Naive B cell (primary cell): ENCODE results near the gene TBCA. TPM values are rescaled to one million over a fixed set of nuclear protein-coding genes. Genes with fewer than 3 reads are reported as not detected.

Source experiments
- ATAC-seq, 2 donors: fragments of 150-1000 bp; cut with Tn5 transposase; 2 replicates each; pipeline ENCODE4 v1.10.0; 2021; ENCODE audit warnings: low read depth in 2 of 2, mild to moderate bottlenecking in 2 of 2, moderate library complexity in 2 of 2
- DNase-seq: peaks from one replicate; pipeline ENCODE4 v3.0.0; 2022
- H3K27ac Mint-ChIP-seq, 6 donors: one replicate each; pipeline ENCODE4 v1.8.0; 2020 to 2022; ENCODE audit warnings: mild to moderate bottlenecking in 6 of 6, mixed read lengths in 6 of 6, moderate library complexity in 5 of 6, inconsistent platforms in 2 of 6
- H3K27me3 Mint-ChIP-seq, 3 donors: one replicate each; pipeline ENCODE4 v1.8.0; 2021 to 2022; ENCODE audit warnings: mixed read lengths in 3 of 3, mild to moderate bottlenecking in 1 of 3
- H3K36me3 Mint-ChIP-seq, 2 donors: one replicate each; pipeline ENCODE4 v1.8.0; 2020 to 2022; ENCODE audit warnings: mixed read lengths in 2 of 2, inconsistent platforms in 1 of 2, mild to moderate bottlenecking in 1 of 2
- H3K4me1 Mint-ChIP-seq, 3 donors: one replicate each; pipeline ENCODE4 v1.8.0; 2020 to 2022; ENCODE audit warnings: mixed read lengths in 3 of 3, inconsistent platforms in 1 of 3, mild to moderate bottlenecking in 1 of 3, moderate library complexity in 1 of 3
- H3K4me3 Mint-ChIP-seq, 8 donors: one replicate each; pipeline ENCODE4 v1.8.0; 2020 to 2022; ENCODE audit warnings: mild to moderate bottlenecking in 8 of 8, mixed read lengths in 8 of 8, moderate library complexity in 8 of 8, inconsistent platforms in 2 of 8
- H3K9me3 Mint-ChIP-seq, 7 donors: one replicate each; pipeline ENCODE4 v1.8.0; 2020 to 2022; ENCODE audit warnings: mixed read lengths in 7 of 7, mild to moderate bottlenecking in 5 of 7, inconsistent platforms in 2 of 7, moderate library complexity in 1 of 7
- polyA plus RNA-seq, 6 donors: library from polyadenylated mRNA; unstranded; fragments of 300-500 nt; fragmentation: Illumina TruSeq; gene quantifications; one replicate each; pipeline ENCODE4 v1.2.3, GENCODE V29; 2021; ENCODE audit warnings: low read depth in 6 of 6

TBCA gene
- polyA plus RNA-seq, 6 donors from 2014 or later, result 155 to 208 (median 192) TPM

DNA sequence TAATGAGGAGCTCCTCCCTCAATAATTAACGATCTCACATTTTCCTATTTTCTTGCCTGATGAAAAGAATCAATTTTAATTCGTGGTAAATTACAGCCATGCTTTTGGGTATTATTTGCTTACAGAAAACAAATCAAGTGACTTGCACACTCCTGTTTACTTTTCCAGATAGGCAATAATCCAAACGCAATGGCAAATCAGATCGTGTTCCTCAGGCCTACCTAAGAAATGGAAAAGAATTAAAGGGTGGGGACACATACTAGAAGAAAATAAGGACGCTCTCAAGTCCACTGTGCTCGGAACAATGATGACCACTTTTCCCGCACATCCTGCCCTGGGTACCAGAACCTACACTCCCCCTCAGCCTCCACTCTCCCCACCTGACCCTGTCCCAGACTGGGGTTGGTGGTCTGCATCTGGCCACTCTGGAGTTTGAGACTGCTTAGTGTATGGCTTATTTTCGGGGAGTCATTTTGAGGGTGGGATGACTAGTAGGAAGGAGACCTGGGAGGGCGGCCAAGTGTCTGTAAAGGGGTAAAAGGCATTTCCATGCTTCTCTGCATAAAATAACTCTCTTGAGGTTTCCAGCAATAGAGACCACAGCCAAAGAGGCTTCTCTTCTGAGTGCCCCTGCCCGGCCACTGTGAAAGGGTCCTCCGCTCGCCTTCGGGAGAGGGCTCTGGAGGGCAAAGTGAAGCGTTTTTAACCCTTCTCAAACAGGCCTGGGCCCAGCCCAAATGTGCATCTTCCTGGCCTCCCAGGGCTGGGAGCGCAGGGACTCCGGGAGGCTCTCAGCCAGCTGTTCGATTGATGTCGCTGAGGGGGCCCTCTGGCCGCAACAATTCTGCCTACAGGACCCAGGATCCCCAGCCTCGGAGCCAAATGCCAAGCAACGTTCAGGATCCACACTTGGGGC, 133.1 kb downstream of the TBCA start:
- H3K27ac Mint-ChIP-seq, result peak overlapping the region in 4 of 6 donors; percentile 71 to 97 (median 84)
- ATAC-seq (no peak), DNase-seq (no peak)
- H3K36me3 Mint-ChIP-seq, result peaks cover 14 to 15% of the 10 kb centered on the region in 2 donors
- H3K4me1 Mint-ChIP-seq, result peaks cover 19 to 26% (median 25%) of the 10 kb centered on the region in 3 donors
- peaks cover 4 to 41% (median 23%) of the 10 kb centered on the region in 7 donors for H3K9me3 Mint-ChIP-seq
- peak overlapping the region in 6 of 8 donors; percentile 45 to 79 (median 66) for H3K4me3 Mint-ChIP-seq
- peaks cover 72 to 84% (median 83%) of the 10 kb centered on the region in 3 donors for H3K27me3 Mint-ChIP-seq

DNA sequence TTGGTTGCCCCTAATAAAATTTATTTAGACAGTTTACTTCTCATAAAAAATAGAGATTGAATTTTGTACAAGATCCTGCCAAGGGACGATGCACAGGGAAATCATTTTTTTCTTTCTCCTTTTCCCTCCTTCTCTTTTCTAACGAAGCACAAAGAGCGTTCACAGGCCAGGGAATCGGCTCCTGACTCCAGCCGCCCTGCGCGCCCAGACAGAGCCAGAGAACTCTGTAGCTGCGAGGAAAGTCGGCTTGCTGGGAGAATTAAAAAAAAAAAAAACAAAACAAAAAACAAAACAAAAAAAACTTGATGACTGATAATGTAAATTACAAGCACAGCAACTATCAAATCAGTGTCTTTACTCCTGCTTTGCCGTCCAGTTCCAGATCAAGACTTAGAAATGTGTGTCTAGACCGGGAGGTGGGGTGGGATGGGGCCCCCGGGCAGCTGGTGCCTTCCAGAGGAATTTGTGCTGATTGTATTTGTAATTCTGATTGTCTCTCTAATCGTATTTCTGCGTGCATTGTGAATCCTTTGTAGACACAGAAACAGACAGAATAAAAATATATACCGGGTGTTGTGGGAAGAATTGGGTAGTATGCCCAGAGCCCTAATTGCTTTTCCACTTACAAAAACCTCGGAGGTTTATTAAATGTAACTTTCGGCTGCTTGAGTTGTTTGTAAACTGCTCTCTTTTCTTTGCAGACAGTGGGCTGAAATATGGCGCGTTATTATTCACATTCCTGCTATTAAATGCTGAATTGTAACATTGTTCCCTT, 134.0 kb downstream of the TBCA start:
- H3K4me1 Mint-ChIP-seq, result peaks cover 27 to 34% (median 33%) of the 10 kb centered on the region in 3 donors
- DNase-seq, result no peak

DNA sequence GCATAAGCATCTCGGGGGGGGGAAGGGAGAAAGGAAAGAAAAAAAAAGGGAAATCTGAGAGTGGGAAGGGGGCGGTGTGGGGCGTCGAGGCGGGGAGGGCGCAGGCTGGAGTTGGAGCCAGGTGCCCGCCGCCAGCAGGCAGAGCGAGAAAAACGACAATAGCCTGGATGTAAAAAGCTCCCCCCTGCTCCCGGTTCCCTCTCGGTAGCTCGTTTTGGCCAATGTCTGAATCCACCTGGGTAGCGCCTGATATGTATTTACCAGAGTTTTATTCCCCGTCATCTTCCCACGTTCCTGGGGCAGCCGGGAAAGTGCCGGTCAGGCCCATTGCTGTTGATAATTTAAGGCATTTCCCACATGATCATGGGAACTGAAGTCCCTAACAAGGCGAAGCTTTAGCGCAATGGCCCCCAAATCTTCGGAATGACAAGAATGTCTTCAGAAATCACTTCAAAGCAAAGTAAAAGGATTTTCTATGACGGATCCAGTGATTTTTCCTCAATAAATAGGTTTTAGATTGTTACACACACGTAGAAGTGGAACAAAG, 134.7 kb downstream of the TBCA start:
- peaks cover 66 to 86% (median 80%) of the 10 kb centered on the region in 3 donors for H3K27me3 Mint-ChIP-seq
- peaks cover 28 to 36% (median 33%) of the 10 kb centered on the region in 3 donors for H3K4me1 Mint-ChIP-seq
- H3K36me3 Mint-ChIP-seq, result peaks cover 21 to 25% of the 10 kb centered on the region in 2 donors
- peak overlapping the region in 4 of 6 donors; percentile 84 to 98 (median 96) for H3K27ac Mint-ChIP-seq
- H3K9me3 Mint-ChIP-seq, result peaks cover 4 to 50% (median 32%) of the 10 kb centered on the region in 7 donors
- ATAC-seq, result no peak
- DNase-seq, result no peak
- peak overlapping the region in 5 of 8 donors; percentile 29 to 85 (median 66) for H3K4me3 Mint-ChIP-seq

More for the DNA sequence above, 134.0 kb downstream of the TBCA start:
- H3K27ac Mint-ChIP-seq, result peak overlapping the region in 4 of 6 donors; percentile 74 to 98 (median 96)
- H3K4me3 Mint-ChIP-seq, result peak overlapping the region in 5 of 8 donors; percentile 29 to 75 (median 53)
- H3K27me3 Mint-ChIP-seq, result peaks cover 71 to 84% (median 83%) of the 10 kb centered on the region in 3 donors
- peaks cover 4 to 50% (median 31%) of the 10 kb centered on the region in 7 donors for H3K9me3 Mint-ChIP-seq
- no peak for ATAC-seq
- H3K36me3 Mint-ChIP-seq, result peaks cover 21 to 24% of the 10 kb centered on the region in 2 donors

Other genes with a start within 250 kb of the TBCA start
- not detected for gene OTP, start 137.6 kb downstream of the TBCA start, polyA plus RNA-seq